ENCODE results near the gene NT5E.
"Not testable (repeated sequence)": the region's sequence is repeated elsewhere in the genome, so short reads cannot be mapped to it uniquely, and the experiment has no call there.

Gene NT5E

DNA sequence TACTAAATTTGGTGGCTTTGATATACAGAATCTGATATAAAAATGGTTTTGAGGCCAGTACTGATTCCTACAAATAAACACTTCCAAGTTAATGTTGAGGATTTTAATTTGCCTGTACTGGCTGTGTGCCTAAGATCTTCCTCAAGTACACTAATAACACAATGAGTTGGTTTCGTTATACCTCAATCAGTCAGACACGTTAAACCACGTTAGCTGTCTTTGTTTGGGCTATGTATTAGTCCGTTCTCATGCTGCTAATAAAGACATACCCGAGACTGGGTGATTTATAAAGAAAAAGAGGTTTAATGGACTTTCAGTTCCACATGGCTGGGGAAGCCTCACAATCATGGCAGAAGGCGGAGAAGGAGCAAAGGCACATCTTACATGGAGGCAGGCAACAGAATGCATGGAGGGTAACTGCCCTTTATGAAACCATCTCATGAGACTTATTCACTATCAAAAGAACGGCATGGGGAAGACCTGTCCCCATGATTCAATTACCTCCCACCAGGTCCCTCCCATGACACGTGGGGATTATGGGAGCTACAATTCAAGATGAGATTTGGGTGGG is 46.2 kb downstream of the NT5E start:
- DNase-seq = no peak

DNA sequence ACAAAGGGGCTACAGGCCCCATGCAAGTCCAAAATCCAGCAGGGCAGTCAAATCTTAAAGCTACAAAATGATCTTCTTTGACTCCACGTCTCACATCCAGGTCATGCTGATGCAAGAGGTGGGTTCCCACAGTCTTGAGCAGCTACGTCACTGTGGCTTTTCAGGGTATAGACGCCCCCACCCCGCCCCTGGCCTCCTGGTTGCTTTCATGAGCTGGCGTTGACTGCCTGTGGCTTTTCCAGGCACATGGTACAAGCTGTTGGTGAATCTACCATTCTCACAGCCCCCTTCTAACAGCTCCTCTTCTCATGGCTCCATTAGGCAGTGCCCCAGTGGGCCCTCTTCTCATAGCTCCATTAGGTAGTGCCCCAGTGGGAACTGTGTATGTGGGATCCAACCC is 47.0 kb downstream of the NT5E start:
- no peak for DNase-seq

DNA sequence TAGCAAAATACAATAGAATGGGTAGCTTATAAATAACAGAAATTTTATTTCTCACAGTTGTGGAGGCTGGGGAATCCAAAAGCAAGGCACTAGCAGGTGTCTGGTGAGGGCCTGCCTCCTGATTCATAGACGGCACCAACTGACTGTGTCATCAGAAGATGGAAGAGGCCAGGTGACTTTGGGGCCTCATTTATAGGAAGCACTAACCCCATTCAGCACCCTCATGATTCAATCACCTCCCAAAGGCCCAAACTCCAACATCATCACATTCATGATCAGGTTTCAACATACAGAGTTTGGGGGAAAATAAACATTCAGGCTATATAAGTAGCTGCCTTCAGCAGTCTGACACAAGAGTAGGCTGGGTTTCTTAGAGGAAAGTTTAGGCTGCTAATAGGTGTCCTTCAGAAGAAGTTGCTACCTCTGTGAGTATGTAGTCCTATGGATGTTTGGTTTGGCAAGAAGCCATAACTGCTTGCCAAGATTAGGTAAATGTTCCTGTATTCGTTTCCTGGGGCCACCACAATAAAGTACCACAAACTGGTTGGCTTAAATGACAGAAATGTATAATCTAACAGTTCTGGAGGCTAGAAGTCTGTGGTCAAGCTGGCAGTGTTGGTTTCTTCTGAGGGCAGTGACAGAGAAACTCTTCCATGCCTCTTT is 48.8 kb downstream of the NT5E start:
- no peak for DNase-seq

DNA sequence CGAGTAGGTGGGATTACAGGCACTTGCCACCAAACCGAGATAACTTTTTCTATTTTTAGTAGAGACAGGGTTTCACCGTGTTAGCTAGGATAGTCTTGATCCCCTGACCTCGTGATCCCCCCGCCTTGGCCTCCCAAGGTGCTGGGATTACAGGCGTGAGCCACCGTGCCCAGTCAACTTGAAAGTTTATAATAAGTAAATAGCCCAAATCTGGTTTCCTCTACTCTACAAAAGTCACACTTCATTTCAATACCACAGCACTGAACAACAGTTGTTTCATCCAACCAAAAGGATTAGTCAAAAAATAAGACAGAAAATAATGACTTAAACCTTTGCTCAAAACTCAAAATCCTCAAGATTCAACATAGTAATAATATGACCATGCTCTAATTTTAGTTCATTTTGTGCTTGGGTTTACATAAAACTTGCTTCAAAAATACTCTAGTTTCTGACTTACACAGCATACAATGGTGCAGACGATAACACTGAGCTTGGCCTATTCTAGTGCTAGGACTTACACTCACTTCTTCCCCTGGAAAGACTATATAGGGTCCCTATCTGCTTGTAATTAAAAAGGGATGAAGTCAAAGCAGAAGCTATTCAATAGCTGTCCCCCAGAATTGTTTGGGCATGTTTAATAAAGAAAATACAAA is 56.7 kb downstream of the NT5E start:
- DNase-seq = no peak

DNA sequence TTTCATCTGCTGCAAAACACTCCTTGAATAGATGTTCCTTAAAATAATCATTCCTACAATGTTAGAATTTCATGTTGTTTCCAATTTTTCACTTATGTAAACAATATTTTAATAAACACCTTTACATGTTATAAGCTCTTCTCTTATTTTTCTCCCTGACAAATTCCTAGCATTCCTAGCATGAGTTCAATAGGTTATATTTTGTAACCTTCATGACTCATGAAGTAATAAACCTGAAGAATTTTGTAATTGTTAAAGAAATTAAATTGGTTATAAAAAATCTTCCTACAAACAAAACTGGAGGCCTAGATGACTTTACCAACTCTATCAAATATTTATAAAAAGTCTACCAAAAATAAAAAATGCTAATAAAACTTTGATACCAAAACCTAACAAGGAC is 66.3 kb downstream of the NT5E start:
- DNase-seq = no peak

DNA sequence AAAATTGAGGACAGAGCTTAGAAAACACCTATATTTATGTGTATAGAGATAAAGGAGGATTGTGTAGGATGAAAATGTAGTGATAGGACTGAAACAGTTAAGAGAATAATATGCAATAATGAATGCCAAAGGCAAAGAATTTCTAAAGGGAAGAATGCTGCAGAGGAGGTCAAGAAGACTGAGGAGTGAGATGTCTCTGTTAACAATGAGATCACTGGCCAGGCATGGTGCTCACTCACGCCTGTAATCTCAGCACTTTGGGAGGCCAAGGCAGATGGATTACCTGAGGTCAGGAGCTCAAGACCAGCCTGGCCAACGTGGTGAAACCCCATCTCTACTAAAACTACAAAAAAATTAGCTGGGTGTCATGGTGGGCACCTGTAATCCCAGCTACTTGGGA is 74.4 kb downstream of the NT5E start:
- DNase-seq = not testable (repeated sequence)

DNA sequence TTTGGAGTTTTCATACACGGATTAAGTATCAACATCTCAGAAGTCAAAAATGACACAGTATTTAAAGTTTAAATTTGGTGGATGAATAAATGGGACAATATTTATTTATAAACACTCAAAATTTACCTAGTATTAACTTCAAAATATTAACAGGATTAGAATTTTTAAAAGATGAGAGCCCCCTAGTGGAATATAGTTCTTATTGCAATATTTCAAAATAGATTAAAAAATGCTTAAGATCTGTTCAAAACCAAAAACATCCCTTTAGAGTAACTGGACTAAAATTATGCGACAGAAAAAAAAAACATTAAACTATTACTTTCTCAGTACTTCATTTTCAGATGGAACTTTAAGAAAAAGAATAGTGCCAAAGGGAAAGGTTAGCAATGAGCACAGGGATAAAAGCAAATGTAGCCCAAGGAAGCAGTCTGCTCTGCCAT is 87.2 kb downstream of the NT5E start:
- no peak for DNase-seq

DNA sequence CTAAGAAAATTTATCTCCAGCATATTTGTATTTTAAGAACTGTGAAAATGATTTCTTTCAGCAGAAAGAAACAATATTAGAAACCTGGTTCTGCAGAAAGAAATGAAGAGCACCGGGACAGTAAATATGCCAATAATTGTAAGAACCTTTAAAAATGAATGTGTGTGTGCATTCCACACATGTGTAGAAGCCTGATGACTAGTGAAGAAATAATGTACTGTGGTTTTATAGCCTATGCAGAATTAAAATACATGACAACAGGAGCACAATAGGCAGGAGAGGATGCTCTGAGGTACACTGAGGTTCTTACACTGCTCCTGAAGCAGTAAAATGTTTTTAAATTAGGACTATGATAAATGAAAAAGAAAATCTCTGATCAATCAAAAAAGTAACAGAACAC is 94.9 kb downstream of the NT5E start:
- DNase-seq = no peak
